HG02610 (cell line): ENCODE data around the gene DDX52.
"Not testable (repeated sequence)": the region's sequence is repeated elsewhere in the genome, so short reads cannot be mapped to it uniquely, and the experiment has no call there.

Experiments used
- ATAC-seq: cut with Tn5 transposase; IDR thresholded peaks from one replicate; pipeline ENCODE4 v1.9.1; 2021; ENCODE audit warnings: mild to moderate bottlenecking, moderate library complexity; ENCODE audit not compliant: unreplicated experiment

DDX52 gene, protein sequence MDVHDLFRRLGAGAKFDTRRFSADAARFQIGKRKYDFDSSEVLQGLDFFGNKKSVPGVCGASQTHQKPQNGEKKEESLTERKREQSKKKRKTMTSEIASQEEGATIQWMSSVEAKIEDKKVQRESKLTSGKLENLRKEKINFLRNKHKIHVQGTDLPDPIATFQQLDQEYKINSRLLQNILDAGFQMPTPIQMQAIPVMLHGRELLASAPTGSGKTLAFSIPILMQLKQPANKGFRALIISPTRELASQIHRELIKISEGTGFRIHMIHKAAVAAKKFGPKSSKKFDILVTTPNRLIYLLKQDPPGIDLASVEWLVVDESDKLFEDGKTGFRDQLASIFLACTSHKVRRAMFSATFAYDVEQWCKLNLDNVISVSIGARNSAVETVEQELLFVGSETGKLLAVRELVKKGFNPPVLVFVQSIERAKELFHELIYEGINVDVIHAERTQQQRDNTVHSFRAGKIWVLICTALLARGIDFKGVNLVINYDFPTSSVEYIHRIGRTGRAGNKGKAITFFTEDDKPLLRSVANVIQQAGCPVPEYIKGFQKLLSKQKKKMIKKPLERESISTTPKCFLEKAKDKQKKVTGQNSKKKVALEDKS

DNA sequence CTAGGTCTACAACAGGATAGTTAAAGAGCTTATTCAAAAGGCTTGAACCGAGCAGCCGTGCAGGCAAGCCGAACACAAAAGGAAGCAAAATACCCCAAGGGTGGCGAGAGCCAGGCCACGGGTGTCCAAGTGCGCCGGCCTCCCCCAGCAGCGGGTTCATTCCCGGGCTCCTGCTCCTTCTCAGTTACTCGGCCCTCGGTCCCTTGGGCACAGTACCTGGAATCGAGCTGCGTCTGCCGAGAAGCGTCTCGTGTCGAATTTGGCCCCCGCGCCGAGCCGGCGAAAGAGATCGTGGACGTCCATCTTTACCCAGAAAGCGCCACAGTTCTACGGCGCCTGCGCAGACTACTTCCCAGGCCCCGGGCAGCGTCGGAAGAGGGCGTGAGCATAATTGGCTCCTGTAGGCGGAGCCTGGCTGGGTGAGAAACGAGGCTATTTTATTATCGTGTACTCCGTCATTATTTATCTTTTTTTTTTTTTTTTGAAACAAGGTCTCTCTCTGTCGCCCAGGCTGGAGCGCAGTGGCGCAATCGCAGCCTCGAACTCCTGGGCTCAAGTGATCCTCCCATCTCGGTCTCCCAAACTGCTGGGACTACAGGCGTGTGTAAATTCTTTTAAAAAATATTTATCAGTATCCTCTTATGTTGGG lies at the start of gene DDX52:
Gene DDX52 (minus strand): TSS at position 329 of the 649 bp plus-strand sequence. CDS start 26 bp downstream, at position 303.
- ATAC-seq, result peak; percentile 69

DNA sequence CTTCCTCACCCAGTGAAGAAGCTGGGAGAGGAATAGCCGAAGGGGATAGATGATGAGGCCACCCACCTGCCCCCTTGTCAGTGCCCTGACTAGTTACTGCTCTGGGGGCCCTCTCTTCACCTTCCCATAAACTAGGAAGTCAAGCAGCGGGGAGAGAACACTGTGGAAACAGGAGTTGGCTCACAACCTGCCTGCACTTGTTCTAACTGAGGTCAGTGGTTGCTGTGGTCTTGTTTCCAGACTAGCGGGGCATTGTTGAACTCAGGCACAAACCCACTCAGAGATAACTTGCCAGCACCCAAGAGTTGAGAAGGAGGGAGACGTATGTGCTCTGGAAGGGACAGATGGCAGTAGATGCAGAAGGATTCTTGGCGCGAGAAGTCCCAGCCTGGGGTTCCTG lies 48.6 kb upstream of the DDX52 start:
- ATAC-seq, result no peak

GRCh38 chr17:37689317-37689716 lies 46.1 kb upstream of the DDX52 start:
- no peak for ATAC-seq

DNA sequence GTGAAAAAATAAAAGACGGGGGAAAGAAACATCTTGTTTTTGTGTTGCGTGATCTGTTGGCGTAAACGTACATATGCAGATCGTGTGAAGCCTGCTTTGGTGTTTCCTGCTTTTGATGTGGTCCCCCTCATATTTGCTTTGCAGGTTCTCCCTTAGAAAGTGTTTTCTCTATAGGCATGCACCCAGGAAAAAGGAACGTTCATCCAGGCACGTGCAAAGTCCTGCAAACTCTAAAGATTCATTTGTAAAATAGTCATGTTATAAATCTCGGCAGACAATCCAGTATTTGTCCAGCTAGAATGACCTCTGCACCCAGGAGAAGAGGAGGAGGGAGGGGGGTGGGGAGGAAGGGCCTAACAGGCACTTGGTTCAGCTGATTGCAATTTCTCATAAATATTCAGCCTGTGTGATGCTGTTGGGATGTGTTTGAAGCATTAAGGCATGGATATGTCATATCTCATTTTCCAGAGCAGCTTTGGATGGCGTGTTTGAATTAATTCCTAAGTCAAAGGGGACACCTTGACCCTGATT lies 40.3 kb upstream of the DDX52 start:
- ATAC-seq, result no peak

DNA sequence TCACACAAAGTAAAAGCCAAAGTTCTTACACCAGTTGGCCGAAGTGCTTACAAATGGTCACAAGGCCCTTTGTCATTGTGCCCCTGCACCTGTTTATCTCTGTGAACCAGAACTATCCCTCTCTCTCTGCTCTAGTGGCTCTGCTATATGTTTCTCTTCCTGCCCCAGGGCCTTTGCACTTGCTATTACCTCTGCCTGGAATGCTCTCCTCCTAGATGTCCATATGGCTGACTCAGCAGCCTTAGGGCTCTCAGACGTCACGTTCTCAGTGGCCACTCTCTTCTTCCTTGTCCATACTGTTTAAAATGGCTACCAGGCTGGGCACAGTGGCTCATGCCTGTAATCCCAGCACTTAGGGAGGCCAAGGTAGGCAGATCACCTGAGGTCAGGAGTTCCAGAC lies 38.8 kb upstream of the DDX52 start:
- no peak for ATAC-seq

GRCh38 chr17:37679995-37680394 lies 36.7 kb upstream of the DDX52 start:
- ATAC-seq, result not testable (repeated sequence)

- no peak for ATAC-seq
Measured at GRCh38 chr17:37678036-37678435, 34.8 kb upstream of the DDX52 start.

GRCh38 chr17:37677021-37677420 lies 33.8 kb upstream of the DDX52 start:
- ATAC-seq, result no peak

- no peak for ATAC-seq
Measured at GRCh38 chr17:37676115-37676925, 33.1 kb upstream of the DDX52 start.

GRCh38 chr17:37674511-37674910 lies 31.3 kb upstream of the DDX52 start:
- ATAC-seq, result no peak

DNA sequence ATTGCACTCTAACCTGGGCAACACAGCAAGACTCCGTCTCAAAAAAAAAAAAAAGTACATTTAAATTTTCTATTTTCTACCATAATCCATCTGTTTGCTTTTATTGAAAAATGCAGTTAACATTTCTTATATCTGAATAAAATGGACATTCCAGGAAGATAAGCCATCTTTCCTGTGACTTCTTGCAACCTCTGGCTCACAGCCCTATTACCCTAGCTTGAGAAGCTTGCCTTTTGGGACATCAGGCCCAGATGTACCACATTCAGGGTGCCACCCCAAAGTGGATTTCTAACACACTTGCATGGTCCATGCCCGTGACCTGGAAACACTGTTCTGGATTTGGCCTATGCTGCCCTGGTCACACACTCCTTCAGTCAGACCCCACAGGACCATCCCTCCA lies 30.1 kb upstream of the DDX52 start:
- ATAC-seq, result no peak

DNA sequence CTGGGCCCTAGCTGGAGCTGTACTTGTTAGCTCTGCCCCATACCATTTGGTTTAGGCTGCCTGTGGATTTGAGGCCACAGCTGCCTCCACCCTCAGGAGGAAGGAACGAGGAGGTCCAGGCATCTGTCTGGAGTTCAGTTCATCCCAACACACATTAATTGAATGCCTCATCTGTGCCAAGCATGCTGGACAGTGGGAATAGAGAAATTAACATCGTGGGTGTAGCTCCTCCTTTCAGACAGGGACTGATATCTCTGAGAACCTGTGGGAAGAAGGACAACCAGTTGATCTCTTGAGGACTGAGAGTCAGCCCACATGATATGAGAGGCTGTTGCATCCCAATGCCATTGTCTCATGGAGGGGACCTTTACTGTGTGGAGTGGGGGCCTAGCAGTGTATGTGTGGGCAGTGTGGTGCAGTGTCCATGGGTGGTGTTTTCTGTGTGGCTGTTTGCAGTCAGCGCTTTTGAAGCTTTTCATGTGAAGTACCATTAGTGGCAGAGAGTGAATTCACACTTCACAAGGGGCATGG lies 29.4 kb upstream of the DDX52 start:
- ATAC-seq, result no peak

GRCh38 chr17:37671824-37672547 lies 28.7 kb upstream of the DDX52 start:
- ATAC-seq, result no peak

GRCh38 chr17:37671028-37671823 lies 28.0 kb upstream of the DDX52 start:
- no peak for ATAC-seq

DNA sequence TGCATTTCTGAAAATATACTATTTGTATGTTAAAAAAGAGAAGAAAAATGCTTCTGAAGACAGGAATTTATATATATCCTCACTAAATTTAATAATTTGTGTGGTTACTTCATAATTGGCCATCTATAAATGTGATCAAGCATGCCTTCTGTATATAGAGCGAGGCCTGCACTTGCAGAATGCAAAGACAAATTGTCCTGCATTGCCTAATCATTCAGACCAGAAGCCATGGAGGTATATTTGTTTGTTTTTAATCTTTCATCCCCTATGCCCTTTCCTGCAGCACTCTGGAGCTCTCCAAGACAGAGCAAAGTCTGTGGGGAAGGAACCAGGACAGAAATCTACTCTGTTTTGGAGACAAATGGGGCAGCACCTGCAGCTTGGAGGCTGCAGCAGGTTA lies 23.8 kb upstream of the DDX52 start:
- ATAC-seq, result no peak

GRCh38 chr17:37664214-37664613 lies 21.0 kb upstream of the DDX52 start:
- ATAC-seq, result no peak

DNA sequence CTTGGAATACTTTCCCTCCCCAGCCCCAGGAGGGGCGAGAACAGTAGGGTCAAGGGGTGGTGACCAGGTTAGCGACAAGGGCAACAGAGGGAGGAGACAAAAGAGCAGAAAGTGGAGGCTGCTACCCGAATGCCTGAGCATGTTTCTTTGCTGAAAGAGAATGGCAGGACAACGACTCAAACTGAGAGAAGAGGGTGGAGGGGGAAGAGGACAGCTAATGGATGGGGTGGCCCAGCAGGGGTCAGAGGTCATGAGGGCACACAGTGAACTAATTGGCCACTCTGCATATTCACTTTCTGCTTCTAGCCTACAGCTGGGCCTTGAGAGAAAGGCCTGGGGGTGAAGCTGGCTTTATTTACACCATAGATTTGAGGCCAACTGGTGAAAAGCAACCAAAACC lies 19.1 kb upstream of the DDX52 start:
- no peak for ATAC-seq

GRCh38 chr17:37661400-37662014 lies 18.3 kb upstream of the DDX52 start:
- ATAC-seq, result no peak

GRCh38 chr17:37659925-37660324 lies 16.7 kb upstream of the DDX52 start:
- no peak for ATAC-seq
